Type B pancreatic cell (in vitro differentiated cells): ENCODE measurements around the gene TUBA4A. TPM values are rescaled to one million over a fixed set of nuclear protein-coding genes. Genes with fewer than 3 reads are reported as not detected.

Experiments used
- DNase-seq: peaks from one replicate; pipeline ENCODE4 v3.0.0; 2021; ENCODE audit warnings: mixed read lengths; ENCODE audit not compliant: unreplicated experiment; ENCODE audit errors: extremely low spot score
- H3K27ac Mint-ChIP-seq: 2 replicates; pipeline ENCODE4 v1.8.0; 2021; ENCODE audit warnings: mild to moderate bottlenecking, mixed read lengths
- H3K27me3 Mint-ChIP-seq: 2 replicates; pipeline ENCODE4 v1.8.0; 2021; ENCODE audit warnings: mixed read lengths
- H3K36me3 Mint-ChIP-seq: 2 replicates; pipeline ENCODE4 v1.8.0; 2021; ENCODE audit warnings: mixed read lengths
- H3K4me1 Mint-ChIP-seq: one replicate; pipeline ENCODE4 v1.8.0; 2021; ENCODE audit warnings: mixed read lengths; ENCODE audit not compliant: unreplicated experiment
- H3K4me3 Mint-ChIP-seq: 2 replicates; pipeline ENCODE4 v1.8.0; 2021; ENCODE audit warnings: mild to moderate bottlenecking, mixed read lengths
- H3K9me3 Mint-ChIP-seq: 2 replicates; pipeline ENCODE4 v1.8.0; 2021; ENCODE audit warnings: mixed read lengths
- CTCF ChIP-seq: fragments of 200-600 bp; sonication (generic); conservative IDR thresholded peaks from 2 replicates; pipeline ENCODE4 v1.5.0; 2021; ENCODE audit warnings: antibody characterized with exemption, mild to moderate bottlenecking
- total RNA-seq: library from RNA; stranded (reverse); gene quantifications from 2 replicates; pipeline ENCODE4 v1.2.1, GENCODE V29; 2021; ENCODE audit warnings: low replicate concordance

TUBA4A gene
- total RNA-seq, 1 donor from 2014 or later = 25.4 TPM

- H3K27ac Mint-ChIP-seq = no peak overlapping the region
- H3K9me3 Mint-ChIP-seq = no peaks in the 10 kb centered on the region
- DNase-seq = no peak
- peaks cover 20% of the 10 kb centered on the region for H3K36me3 Mint-ChIP-seq
- no peak for TF ChIP-seq CTCF
- H3K4me1 Mint-ChIP-seq = peaks cover 18% of the 10 kb centered on the region
- H3K4me3 Mint-ChIP-seq = no peak overlapping the region
- no peaks in the 10 kb centered on the region for H3K27me3 Mint-ChIP-seq
These were observed 29.7 kb downstream of the TUBA4A start for GRCh38 chr2:219223831-219224610.

DNA sequence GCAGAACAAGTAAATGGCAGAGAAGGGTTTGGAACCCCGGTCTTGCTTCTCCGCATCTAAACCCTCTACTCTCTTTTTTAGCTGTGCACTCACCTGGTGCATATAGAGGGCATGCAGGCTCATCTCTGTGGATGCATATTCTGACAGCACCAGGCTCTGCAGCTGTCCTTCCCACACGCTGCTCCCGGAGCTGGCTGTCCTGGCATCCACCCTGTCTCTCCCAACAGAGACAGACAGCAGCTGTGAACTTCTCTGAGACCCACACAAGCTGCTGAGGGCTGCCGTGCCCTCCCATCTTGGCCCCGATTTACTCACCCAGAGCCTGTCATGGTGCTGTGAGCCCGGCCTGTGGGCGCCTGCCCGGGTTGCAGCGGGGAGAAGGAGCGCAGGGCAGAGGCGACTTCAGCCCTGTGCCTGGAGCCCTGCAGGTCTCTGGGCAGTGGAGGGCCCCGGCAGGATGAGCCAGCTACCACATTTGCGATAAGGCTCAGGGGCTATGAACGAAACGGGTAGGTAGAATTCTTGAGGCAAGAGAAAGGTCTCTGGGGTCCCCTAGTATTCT lies 31.7 kb downstream of the TUBA4A start:
- H3K9me3 Mint-ChIP-seq = no peaks in the 10 kb centered on the region
- no peak overlapping the region for H3K4me3 Mint-ChIP-seq
- H3K27ac Mint-ChIP-seq = no peak overlapping the region
- no peak for TF ChIP-seq CTCF
- H3K36me3 Mint-ChIP-seq = peaks cover 20% of the 10 kb centered on the region
- DNase-seq = no peak
- H3K4me1 Mint-ChIP-seq = peaks cover 14% of the 10 kb centered on the region
- H3K27me3 Mint-ChIP-seq = no peaks in the 10 kb centered on the region

DNA sequence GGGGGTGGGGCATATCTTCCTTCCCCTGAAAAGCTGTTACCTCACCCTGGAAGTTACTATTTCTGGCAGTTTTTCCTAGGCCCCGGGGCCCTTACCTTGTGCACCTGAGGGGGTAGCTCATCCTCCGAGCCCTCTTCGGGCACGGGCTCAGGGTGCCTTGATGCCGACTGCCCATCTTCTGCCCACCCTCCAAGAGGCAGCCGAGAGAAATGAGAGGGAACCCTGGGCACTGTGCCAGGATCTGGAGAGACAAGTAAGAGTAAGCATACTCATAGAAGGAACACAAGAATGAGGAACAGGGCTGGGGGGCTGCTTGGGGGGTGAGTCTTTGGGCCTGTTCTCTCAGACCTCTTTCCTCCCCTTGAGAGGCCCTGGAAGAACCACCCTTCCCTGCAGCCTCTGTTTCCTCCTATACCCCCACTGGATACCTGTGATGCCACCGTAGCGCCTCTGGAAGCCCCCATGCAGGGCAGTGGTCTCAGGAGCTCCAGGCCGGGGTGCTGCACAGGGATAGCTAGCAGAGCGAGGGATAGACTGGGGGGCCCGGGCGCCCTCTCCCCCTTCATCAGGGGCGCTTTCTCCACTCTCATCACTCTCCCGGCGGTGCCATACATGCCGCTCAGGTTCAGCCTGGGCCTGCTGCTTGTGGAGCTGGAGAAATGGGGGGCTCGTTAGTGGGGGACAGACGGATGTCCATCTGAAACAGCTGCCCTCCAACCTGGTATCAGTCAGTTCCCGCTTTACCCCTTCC lies 32.9 kb downstream of the TUBA4A start:
- H3K4me1 Mint-ChIP-seq = peaks cover 14% of the 10 kb centered on the region
- H3K9me3 Mint-ChIP-seq = no peaks in the 10 kb centered on the region
- no peak for TF ChIP-seq CTCF
- H3K36me3 Mint-ChIP-seq = peaks cover 16% of the 10 kb centered on the region
- no peaks in the 10 kb centered on the region for H3K27me3 Mint-ChIP-seq
- DNase-seq = no peak
- H3K27ac Mint-ChIP-seq = no peak overlapping the region
- peak overlapping the region; percentile 2 for H3K4me3 Mint-ChIP-seq

DNA sequence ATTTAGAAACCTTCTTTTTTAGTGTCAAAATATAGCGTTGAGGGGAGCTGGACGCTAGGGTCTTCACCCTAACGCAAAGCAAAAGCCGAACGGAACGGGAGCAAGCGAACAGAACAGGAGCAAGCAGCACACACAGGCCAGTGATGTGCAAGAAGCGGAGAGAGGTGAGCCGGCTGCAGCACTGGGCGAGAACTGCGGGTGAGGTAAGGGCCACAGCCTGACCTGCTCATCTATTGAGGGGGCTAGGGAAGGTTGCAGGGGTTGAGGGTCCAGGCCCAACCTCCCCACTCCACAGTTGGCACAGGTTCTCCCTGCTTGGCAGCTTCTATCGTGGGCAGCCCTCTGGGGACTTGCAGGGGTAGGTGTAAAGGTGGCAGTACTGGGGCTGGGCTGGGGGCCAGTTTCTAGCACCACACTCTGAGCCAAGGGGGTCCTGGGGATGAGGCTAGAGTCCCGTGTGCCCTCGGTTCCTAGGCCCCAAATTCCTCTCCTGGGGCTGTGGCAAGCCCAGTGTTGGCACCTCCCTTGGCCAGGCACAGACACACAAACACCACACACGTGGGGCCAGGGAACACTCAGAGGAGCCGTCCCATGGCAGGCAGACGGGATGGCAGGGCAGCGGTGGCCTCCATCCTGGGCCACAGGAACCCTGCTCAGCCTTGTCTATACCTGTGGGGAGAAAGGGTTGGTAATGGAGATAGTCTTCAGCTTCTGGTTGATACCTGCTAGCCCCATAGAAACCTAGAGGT lies 33.8 kb downstream of the TUBA4A start:
- Mint-ChIP-seq H3K9me3 (no peaks in the 10 kb centered on the region), H3K27me3 (no peaks in the 10 kb centered on the region), H3K4me1 (peaks cover 15% of the 10 kb centered on the region), H3K27ac (no peak overlapping the region), H3K36me3 (peaks cover 11% of the 10 kb centered on the region), H3K4me3 (peak overlapping the region; percentile 22)
- TF ChIP-seq CTCF = no peak
- no peak for DNase-seq
